Neural cell (in vitro differentiated cells): ENCODE results near the gene KIAA1958. TPM values are rescaled to one million over a fixed set of nuclear protein-coding genes. Genes with fewer than 3 reads are reported as not detected.
A peak's percentile ranks its signal among the peaks of the same experiment; 100 is the strongest.

Experiments
- H2AFZ ChIP-seq: fragments of 200-600, 300-800 bp; sonication (generic), shearing (Covaris generic); 2 replicates; pipeline ENCODE4 v1.6.0; 2014; ENCODE audit warnings: low read depth, mild to moderate bottlenecking, antibody characterized with exemption, low read length, moderate library complexity
- H3F3A ChIP-seq: fragments of 200-600 bp; shearing (Covaris generic); 2 replicates; pipeline ENCODE4 v1.6.1; 2016; ENCODE audit warnings: mild to moderate bottlenecking, moderate library complexity, mixed read lengths, antibody characterized with exemption, low read length; ENCODE audit not compliant: insufficient read depth, poor library complexity, severe bottlenecking
- H3K27ac ChIP-seq: fragments of 200-600, 300-800 bp; sonication (generic), shearing (Covaris generic); 2 replicates; pipeline ENCODE4 v1.5.1; 2014; ENCODE audit warnings: mild to moderate bottlenecking, low read length, moderate library complexity
- H3K27me3 ChIP-seq: fragments of 300-800, 200-600 bp; sonication (generic), shearing (Covaris generic); 2 replicates; pipeline ENCODE4 v1.6.0; 2014; ENCODE audit warnings: mild to moderate bottlenecking, low read depth, low read length, moderate library complexity; ENCODE audit not compliant: insufficient read depth
- H3K36me3 ChIP-seq: fragments of 300-800, 200-600 bp; sonication (generic), shearing (Covaris generic); 2 replicates; pipeline ENCODE4 v1.5.1; 2014; ENCODE audit warnings: mild to moderate bottlenecking, antibody characterized with exemption, low read length, moderate library complexity; ENCODE audit not compliant: insufficient read depth
- H3K4me2 ChIP-seq: fragments of 300-800, 200-600 bp; sonication (generic), shearing (Covaris generic); 2 replicates; pipeline ENCODE4 v1.6.0; 2014; ENCODE audit warnings: mild to moderate bottlenecking, low read length
- H3K4me3 ChIP-seq: fragments of 300-800, 200-600 bp; sonication (generic), shearing (Covaris generic); 2 replicates; pipeline ENCODE4 v1.5.1; 2014; ENCODE audit warnings: mild to moderate bottlenecking, low read length, moderate library complexity
- H3K79me2 ChIP-seq: fragments of 200-600 bp; shearing (Covaris generic); replicated peaks from 2 replicates; pipeline ENCODE4 v1.6.0; 2014; ENCODE audit warnings: mild to moderate bottlenecking, low read length, moderate library complexity; ENCODE audit not compliant: insufficient read depth
- H3K9ac ChIP-seq: fragments of 300-800, 200-600 bp; sonication (generic), shearing (Covaris generic); 2 replicates; pipeline ENCODE4 v1.6.1; 2016; ENCODE audit warnings: mild to moderate bottlenecking, low read length, mixed read lengths
- H3K9me2 ChIP-seq: fragments of 200-600 bp; shearing (Covaris generic); 2 replicates; pipeline ENCODE4 v1.6.1; 2016; ENCODE audit warnings: mild to moderate bottlenecking, low read length, mixed read lengths; ENCODE audit not compliant: insufficient read depth
- H3K9me3 ChIP-seq: fragments of 200-600, 300-800 bp; sonication (generic), shearing (Covaris generic); 2 replicates; pipeline ENCODE4 v1.6.1; 2016; ENCODE audit warnings: mild to moderate bottlenecking, mixed run types, low read length, moderate library complexity, mixed read lengths
- H4K20me1 ChIP-seq: fragments of 200-600 bp; shearing (Covaris generic); 2 replicates; pipeline ENCODE4 v1.6.1; 2016; ENCODE audit warnings: mild to moderate bottlenecking, mixed run types; ENCODE audit not compliant: insufficient read depth
- CTCF ChIP-seq: fragments of 450-650 bp; IDR thresholded peaks from 2 replicates; pipeline ENCODE4 v1.5.1; 2014; ENCODE audit warnings: antibody characterized with exemption, mild to moderate bottlenecking, moderate library complexity; ENCODE audit not compliant: poor library complexity, severe bottlenecking
- EP300 ChIP-seq: fragments of 450-650 bp; conservative IDR thresholded peaks from 2 replicates; pipeline ENCODE4 v1.6.1; 2014; ENCODE audit warnings: antibody characterized with exemption, mild to moderate bottlenecking, moderate library complexity; ENCODE audit not compliant: poor library complexity, severe bottlenecking
- EZH2 ChIP-seq: fragments of 200-600, 300-800 bp; shearing (Covaris generic), sonication (generic); IDR thresholded peaks from 2 replicates; pipeline ENCODE4 v1.6.1; 2014; ENCODE audit warnings: antibody characterized with exemption, low read length, borderline replicate concordance, mild to moderate bottlenecking; ENCODE audit not compliant: insufficient read depth, poor library complexity, severe bottlenecking
- MXI1 ChIP-seq: fragments of 450-650 bp; conservative IDR thresholded peaks from 2 replicates; pipeline ENCODE4 v1.6.1; 2014; ENCODE audit warnings: antibody characterized with exemption, mild to moderate bottlenecking; ENCODE audit not compliant: poor library complexity, severe bottlenecking
- POLR2AphosphoS5 ChIP-seq: IDR thresholded peaks from 2 replicates; pipeline ENCODE4 v1.6.1; 2012
- RAD21 ChIP-seq: fragments of 450-650 bp; conservative IDR thresholded peaks from 2 replicates; pipeline ENCODE4 v1.6.1; 2014; ENCODE audit warnings: antibody characterized with exemption, mild to moderate bottlenecking, moderate library complexity
- REST ChIP-seq: IDR thresholded peaks from 2 replicates; pipeline ENCODE4 v1.6.1; 2012; ENCODE audit warnings: borderline replicate concordance
- SMC3 ChIP-seq: fragments of 450-650 bp; conservative IDR thresholded peaks from 2 replicates; pipeline ENCODE4 v1.6.1; 2014; ENCODE audit warnings: antibody characterized with exemption, mild to moderate bottlenecking, moderate library complexity; ENCODE audit not compliant: poor library complexity
- TAF1 ChIP-seq: IDR thresholded peaks from 2 replicates; pipeline ENCODE4 v1.6.1; 2012; ENCODE audit warnings: low read depth
- polyA plus RNA-seq: library from polyadenylated mRNA; depleted of rRNA; stranded (reverse); fragments of >200 nt; gene quantifications from 2 replicates; pipeline ENCODE4 v1.2.3, GENCODE V29; 2014

KIAA1958 gene
- polyA plus RNA-seq, 1 donor from 2014 or later: 8.4 TPM

- Histone ChIP-seq H3K27me3 (no peaks in the 10 kb centered on the region), H3K4me3 (no peak overlapping the region), H3K79me2 (peaks cover 35% of the 10 kb centered on the region), H3K27ac (no peak overlapping the region), H4K20me1 (no peaks in the 10 kb centered on the region), H3K4me2 (no peak overlapping the region), H3K9me2 (no peaks in the 10 kb centered on the region), H2AFZ (no peak overlapping the region), H3F3A (no peaks in the 10 kb centered on the region), H3K9me3 (no peaks in the 10 kb centered on the region), H3K9ac (no peak overlapping the region), H3K36me3 (no peaks in the 10 kb centered on the region)
- TF ChIP-seq TAF1 (no peak), CTCF (no peak), REST (no peak), RAD21 (no peak), MXI1 (no peak), POLR2AphosphoS5 (no peak), EP300 (no peak), SMC3 (no peak), EZH2 (no peak)
These were observed 226.1 kb downstream of the KIAA1958 start for GRCh38 chr9:112712678-112713077.

GRCh38 chr9:112717661-112718331 lies 231.2 kb downstream of the KIAA1958 start, which contains the start of gene INIP:
Gene INIP (minus strand): TSS chr9:112718117. CDS start chr9:112716485, 1,632 bp downstream.
- Histone ChIP-seq H3K9me3 (no peaks in the 10 kb centered on the region), H3K27me3 (no peaks in the 10 kb centered on the region), H3K4me2 (peak within 1 kb of the TSS; percentile 99), H4K20me1 (no peaks in the 10 kb centered on the region), H3K79me2 (peaks cover 22% of the 10 kb centered on the region), H3F3A (no peaks in the 10 kb centered on the region), H2AFZ (peak within 1 kb of the TSS; percentile 93), H3K4me3 (peak within 1 kb of the TSS; percentile 93), H3K9ac (peak within 1 kb of the TSS; percentile 89), H3K36me3 (no peaks in the 10 kb centered on the region), H3K27ac (peak within 1 kb of the TSS; percentile 92), H3K9me2 (no peaks in the 10 kb centered on the region)
- TF ChIP-seq EZH2 (no peak), TAF1 (peak; percentile 92), POLR2AphosphoS5 (peak; percentile 97), REST (peak; percentile 79), MXI1 (peak; percentile 88), RAD21 (peak; percentile 61), SMC3 (peak; percentile 59), EP300 (peak; percentile 82), CTCF (peak; percentile 58)
